ENCODE data around the gene ABCC12. TPM values are rescaled to one million over a fixed set of nuclear protein-coding genes. Genes with fewer than 3 reads are reported as not detected.

Gene ABCC12
- polyA plus RNA-seq, 2 of the 4 experiments (the other 2 are of a cell fraction): 0.23 TPM; not detected in 1

DNA sequence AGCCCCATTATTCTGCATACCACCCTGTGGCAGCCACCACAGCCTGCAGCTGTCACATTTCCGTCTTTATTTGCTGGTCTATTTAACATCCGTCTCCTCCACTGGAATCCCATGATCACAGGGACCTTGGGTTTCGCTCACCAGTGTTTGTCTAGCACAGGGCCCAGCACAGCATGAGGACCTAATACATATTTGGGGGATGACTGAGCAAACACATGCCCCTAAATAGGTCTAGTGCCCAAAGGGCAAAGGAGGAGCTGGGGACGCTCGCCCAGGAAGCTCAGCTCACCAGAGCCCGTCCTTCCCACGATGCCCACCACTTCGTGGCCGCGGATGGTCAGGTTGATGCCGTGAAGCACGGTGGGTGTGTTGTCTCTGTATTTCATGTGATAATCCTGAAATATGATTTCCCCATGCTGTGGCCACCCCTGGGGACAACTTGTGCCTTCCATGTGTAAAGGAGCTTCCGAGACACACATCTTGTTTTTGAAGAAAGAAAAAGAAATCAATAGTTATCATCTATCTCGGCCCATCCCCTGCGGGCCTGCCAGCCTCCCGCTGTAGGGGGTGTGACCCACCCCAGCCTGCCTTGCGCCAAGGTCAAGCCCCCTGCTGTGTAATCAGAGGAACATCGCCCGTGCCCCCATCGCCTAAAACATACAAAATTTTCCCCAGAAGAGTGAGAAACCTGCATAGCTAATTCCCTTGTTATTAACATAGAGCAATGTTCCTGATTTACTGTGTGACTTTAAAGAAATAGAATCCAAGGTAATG is 21.0 kb upstream of the ABCC12 start:
- DNase-seq (ENCODE audit: low read depth in 1 of 2, low spot score in 1 of 2): no peak
- FAIRE-seq: no peak
- CTCF ChIA-PET: interaction anchor here (0.5 to 3.8 kb wide), 2 partner anchors 12 to 1248 kb away, joined by 3 to 29 read pairs; no protein-coding TSS in a partner anchor

DNA sequence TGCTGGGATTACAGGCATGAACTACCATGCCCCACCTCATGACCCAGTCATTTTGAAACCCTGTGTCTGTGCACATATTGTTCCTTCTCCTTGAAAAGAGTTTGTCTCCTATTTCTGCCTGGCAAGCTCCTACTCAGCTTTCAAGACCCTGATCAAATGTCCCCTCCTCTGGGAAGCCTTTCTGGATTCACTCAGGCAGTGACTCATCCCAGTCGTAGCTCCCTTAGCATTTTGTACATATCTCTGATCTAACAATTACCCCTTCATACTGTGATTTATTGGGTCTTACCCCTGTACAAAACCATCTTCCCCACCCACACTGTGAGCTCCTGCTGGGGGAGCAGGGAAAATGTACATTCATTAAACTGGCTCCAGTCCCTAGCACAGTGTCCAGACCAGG is 18.1 kb upstream of the ABCC12 start:
- 48% methylated on average over 1 of the region's 1 CpG for WGBS (ENCODE audit: missing lambda C conversion rate)
- ChIA-PET POLR2A (interaction anchor here (0.6 kb wide), 1 partner anchor 9 kb away, joined by 5 read pairs; no protein-coding TSS in a partner anchor), CTCF (interaction anchor here (0.7 to 3.8 kb wide), 6 partner anchors 9 to 1030 kb away, joined by 3 to 29 read pairs (median 4); partner anchors contain the start of gene NETO2)
- Histone ChIP-seq H3K4me2 (no peak overlapping the region), H3K4me3 (no peak overlapping the region), H3K27ac (no peak overlapping the region), H3K4me1 (no peaks in the 10 kb centered on the region), H3K9me3 (no peaks in the 10 kb centered on the region)
- ATAC-seq (no peak), DNase-seq (ENCODE audit: low read depth in 1 of 2, low spot score in 1 of 2) (no peak), FAIRE-seq (no peak)
- TF ChIP-seq ZSCAN20 (CRISPR knock-in tag; IDR thresholded peaks at IDR 0.05) (no peak), ZFP36 (IDR thresholded peaks at IDR 0.05; ENCODE audit: borderline replicate concordance, partially characterized antibody) (peak; percentile 69), CHD2 (IDR thresholded peaks at IDR 0.05; ENCODE audit: low read length, partially characterized antibody) (no peak), HEYL (CRISPR knock-in tag; IDR thresholded peaks at IDR 0.05) (no peak), RCOR1 (IDR thresholded peaks at IDR 0.05; ENCODE audit: low read depth, low read length) (no peak), NR3C1 (IDR thresholded peaks at IDR 0.05) (no peak)
- TF ChIP-seq, protein P1, sequence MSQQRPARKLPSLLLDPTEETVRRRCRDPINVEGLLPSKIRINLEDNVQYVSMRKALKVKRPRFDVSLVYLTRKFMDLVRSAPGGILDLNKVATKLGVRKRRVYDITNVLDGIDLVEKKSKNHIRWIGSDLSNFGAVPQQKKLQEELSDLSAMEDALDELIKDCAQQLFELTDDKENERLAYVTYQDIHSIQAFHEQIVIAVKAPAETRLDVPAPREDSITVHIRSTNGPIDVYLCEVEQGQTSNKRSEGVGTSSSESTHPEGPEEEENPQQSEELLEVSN (IDR thresholded peaks at IDR 0.05; ENCODE audit: borderline replicate concordance, low read depth): no peak

More for the DNA sequence above, 21.0 kb upstream of the ABCC12 start:
- Histone ChIP-seq H3K9me3 (no peaks in the 10 kb centered on the region), H3K4me2 (no peak overlapping the region), H3K4me3 (no peak overlapping the region), H3K27ac (no peak overlapping the region), H3K4me1 (no peaks in the 10 kb centered on the region)
- TF ChIP-seq EHMT2 (IDR thresholded peaks at IDR 0.05; ENCODE audit: low read depth) (no peak), POLR2A (IDR thresholded peaks at IDR 0.05; ENCODE audit: low read length) (no peak), SREBF2 (IDR thresholded peaks at IDR 0.05) (no peak), FOXS1 (CRISPR knock-in tag; IDR thresholded peaks at IDR 0.05) (no peak), MYC (IDR thresholded peaks at IDR 0.05; ENCODE audit: borderline replicate concordance, low read length) (no peak), RFX5 (IDR thresholded peaks at IDR 0.05) (no peak), BHLHE40 (IDR thresholded peaks at IDR 0.05; ENCODE audit: low read depth, low read length) (no peak), MAZ (IDR thresholded peaks at IDR 0.05; ENCODE audit: borderline replicate concordance, low read depth, low read length) (no peak), TP53 (CRISPR knock-in tag; IDR thresholded peaks at IDR 0.05) (no peak), SMC3 (IDR thresholded peaks at IDR 0.05) (no peak), CEBPB (IDR thresholded peaks at IDR 0.05) (no peak), CBX2 (IDR thresholded peaks at IDR 0.05; ENCODE audit: borderline replicate concordance, low read depth) (no peak), JUN (IDR thresholded peaks at IDR 0.05) (no peak), CHD2 (IDR thresholded peaks at IDR 0.05; ENCODE audit: low read length, partially characterized antibody) (no peak)
- TF ChIP-seq, protein P1 (IDR thresholded peaks at IDR 0.05; ENCODE audit: borderline replicate concordance, low read depth): no peak
- TF ChIP-seq, protein P2, sequence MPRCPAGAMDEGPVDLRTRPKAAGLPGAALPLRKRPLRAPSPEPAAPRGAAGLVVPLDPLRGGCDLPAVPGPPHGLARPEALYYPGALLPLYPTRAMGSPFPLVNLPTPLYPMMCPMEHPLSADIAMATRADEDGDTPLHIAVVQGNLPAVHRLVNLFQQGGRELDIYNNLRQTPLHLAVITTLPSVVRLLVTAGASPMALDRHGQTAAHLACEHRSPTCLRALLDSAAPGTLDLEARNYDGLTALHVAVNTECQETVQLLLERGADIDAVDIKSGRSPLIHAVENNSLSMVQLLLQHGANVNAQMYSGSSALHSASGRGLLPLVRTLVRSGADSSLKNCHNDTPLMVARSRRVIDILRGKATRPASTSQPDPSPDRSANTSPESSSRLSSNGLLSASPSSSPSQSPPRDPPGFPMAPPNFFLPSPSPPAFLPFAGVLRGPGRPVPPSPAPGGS (IDR thresholded peaks at IDR 0.05): no peak
- TF ChIP-seq, protein P3, sequence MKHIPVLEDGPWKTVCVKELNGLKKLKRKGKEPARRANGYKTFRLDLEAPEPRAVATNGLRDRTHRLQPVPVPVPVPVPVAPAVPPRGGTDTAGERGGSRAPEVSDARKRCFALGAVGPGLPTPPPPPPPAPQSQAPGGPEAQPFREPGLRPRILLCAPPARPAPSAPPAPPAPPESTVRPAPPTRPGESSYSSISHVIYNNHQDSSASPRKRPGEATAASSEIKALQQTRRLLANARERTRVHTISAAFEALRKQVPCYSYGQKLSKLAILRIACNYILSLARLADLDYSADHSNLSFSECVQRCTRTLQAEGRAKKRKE (CRISPR knock-in tag; IDR thresholded peaks at IDR 0.05; ENCODE audit: low read depth): no peak
- TF ChIP-seq, protein P4, sequence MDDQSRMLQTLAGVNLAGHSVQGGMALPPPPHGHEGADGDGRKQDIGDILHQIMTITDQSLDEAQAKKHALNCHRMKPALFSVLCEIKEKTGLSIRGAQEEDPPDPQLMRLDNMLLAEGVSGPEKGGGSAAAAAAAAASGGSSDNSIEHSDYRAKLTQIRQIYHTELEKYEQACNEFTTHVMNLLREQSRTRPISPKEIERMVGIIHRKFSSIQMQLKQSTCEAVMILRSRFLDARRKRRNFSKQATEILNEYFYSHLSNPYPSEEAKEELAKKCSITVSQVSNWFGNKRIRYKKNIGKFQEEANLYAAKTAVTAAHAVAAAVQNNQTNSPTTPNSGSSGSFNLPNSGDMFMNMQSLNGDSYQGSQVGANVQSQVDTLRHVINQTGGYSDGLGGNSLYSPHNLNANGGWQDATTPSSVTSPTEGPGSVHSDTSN (IDR thresholded peaks at IDR 0.05): no peak
- POLR2A ChIA-PET: no interaction called here
- 86% methylated on average over 20 of the region's 20 CpGs for WGBS (ENCODE audit: missing lambda C conversion rate)
- no peak; a peak in 1 of 6 replicates for ATAC-seq

Measured in A549 (cell line).